Dedifferentiated amniotic fluid mesenchymal stem cell (primary cell): ENCODE results near the gene SIGLEC11.
"Not testable (repeated sequence)": the region's sequence is repeated elsewhere in the genome, so short reads cannot be mapped to it uniquely, and the experiment has no call there.

Experiments used
- DNase-seq: peaks from one replicate; pipeline ENCODE4 v3.0.0-alpha.2; 2016; ENCODE audit errors: extremely low spot score

SIGLEC11 gene

DNA sequence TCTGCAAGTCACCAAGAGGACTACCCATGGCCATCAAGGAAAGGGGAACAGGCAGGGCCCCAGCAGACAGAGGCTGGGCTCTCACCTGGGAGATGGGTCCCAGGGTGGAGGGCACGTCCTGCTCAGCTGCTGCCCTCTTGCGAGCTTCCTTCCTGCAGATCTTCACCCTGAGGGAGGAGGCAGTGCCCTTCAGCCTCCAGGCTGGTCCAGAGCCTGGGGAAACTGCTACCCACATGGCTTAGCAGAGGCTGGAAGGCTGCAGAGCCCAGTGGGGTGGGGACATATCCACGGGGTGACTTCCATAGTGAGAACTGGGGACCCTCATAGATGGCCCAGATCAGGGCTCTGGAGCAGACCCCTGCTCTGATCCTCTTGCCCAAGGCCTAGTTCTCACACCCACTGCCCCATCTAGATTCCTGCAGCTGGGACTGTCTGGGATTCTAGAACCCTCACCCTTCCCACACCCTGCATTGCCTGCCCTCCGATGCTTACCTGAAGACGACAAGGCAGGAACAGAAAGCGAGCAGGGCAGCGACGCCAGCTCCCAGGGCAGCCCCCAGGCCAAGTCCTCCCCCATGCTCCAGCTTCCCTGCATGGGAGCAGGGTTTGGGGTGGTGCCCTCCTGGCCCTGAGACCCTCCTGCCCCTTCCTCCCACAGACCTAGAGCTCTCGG, 9.0 kb downstream of the SIGLEC11 start:
- DNase-seq, result no peak

DNA sequence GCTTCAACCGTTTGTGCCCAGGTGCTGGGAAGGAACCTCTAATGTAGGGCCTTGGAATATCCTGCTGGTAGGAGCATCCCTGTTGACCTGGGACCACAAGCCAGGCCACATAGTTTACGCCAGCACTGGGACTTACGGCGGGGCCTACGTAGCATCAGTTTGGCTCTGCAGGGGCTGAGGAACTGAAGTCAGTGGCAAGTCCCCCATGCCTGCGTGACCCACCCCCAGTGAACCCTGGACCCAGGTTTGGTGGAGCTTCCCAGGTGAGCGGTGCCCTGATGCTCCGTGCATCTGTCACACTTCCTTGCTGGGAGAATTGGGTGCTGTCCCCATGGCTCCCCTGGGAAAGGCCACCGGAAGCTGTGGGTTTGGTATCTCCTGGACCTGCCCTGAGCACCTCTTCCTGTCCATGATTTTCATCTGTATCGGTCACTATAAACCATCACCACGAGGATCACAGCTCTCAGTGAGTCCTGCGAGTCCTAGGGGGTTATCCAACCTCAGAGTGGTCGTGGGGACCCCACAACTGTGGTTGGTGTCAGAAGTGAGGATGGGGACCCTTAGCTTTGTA, 9.9 kb downstream of the SIGLEC11 start:
- no peak for DNase-seq

GRCh38 chr19:49950590-49950948, 10.4 kb downstream of the SIGLEC11 start:
- no peak for DNase-seq

GRCh38 chr19:49949742-49950589, 11.0 kb downstream of the SIGLEC11 start:
- DNase-seq, result no peak

DNA sequence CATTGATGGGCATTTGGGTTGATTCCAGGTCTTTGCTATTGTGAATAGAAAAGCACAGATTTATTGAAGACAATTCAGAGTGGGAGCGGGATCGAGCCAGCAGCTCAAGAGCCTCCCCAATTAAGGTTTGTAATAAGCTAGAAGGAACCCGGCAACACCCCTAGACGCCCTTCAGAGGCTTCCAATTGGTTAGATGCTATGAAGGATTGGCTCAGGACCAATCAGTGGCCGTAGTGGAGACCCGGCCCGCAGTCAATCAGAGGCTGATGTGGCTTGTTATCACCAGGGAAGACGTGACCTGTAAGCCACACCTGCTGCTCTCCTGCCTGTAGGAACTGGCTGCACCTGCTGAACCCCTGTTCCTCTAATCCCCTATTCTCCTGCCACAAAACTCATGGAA, 14.6 kb downstream of the SIGLEC11 start:
- no peak for DNase-seq

DNA sequence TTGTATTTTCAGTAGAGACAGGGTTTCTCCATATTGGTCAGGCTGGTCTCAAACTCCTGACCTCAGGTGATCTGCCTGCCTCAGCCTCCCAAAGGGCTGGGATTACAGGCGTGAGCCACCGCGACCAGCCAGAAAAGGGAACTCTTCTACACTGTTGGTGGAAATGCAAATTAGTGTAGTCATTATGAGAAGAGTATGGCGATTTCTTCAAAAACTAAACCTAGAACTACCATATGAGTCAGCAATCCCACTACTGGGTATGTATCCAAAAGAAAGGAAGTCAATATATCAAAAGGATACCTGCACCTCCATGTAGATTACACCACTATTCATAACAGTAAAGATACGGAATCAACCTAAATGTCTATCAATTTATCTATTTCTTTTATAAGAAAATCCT, 16.4 kb downstream of the SIGLEC11 start:
- DNase-seq, result not testable (repeated sequence)

GRCh38 chr19:49940482-49940791, 20.5 kb downstream of the SIGLEC11 start:
- no peak for DNase-seq

DNA sequence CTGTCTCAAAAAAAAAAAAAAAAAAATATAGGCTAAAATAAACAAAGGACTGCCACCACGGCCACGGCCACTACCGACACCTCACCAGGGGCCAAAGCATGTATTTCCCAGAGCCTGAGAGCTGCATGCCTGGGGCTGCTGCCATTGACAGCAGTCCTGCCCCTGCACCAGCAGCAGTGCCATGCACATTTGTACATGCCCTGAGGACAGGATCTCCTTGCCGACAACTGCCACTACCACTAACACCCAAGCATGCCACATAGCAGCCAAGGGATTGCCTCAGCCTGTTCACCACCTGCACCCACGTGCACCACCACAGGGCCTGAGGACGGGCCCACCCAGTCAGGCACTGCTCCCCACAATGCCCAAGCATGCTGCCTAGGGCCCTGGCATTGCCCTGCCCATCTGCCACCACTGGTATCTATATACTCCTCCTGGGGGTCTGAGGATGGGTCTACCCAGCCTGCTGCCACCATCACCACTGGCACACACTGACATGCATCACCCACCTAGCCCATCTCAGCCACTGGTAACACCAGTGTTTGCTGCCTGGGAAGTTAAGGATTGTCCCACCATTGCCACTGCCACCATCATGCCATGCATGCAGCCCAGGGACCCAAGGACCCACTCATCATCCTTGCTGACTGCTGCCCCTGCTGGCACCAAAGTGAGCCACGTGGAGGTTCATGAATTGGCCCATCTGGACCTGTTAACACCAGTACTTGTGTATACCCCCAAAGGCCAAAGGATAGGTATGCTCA, 21.1 kb downstream of the SIGLEC11 start:
- DNase-seq, result no peak

GRCh38 chr19:49938662-49939061, 22.3 kb downstream of the SIGLEC11 start:
- DNase-seq, result no peak

DNA sequence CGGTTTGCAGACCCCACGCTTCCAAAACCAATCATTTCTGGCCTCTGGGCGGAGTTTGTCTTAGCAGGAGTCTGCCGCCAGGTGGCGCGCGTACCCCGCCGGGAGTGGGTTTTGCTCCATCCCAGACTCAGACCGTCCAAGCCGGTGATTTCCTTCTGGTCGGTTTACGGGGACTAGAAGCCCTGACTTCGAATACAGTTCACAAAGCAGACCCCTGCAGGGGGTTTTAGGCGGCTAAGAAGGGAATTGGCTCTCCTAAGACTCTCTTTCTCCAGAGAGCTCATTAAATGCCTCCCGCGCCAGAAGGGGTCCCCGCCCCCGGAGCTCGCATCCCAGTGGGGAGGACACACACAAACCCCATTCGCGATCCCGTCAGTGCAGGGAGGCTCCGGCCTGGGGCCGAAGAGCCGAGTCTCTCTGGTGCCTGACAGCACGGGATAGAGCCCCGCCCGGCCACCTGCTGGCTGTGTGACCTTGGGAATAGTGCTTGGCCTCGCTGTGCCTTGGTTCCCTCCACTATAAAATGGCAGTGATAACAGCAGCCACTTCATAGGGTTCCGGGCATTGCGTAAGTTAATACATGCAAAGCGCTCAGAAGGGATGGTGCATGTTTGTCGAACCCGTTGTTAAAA, 23.1 kb downstream of the SIGLEC11 start:
- DNase-seq, result peak; percentile 69

DNA sequence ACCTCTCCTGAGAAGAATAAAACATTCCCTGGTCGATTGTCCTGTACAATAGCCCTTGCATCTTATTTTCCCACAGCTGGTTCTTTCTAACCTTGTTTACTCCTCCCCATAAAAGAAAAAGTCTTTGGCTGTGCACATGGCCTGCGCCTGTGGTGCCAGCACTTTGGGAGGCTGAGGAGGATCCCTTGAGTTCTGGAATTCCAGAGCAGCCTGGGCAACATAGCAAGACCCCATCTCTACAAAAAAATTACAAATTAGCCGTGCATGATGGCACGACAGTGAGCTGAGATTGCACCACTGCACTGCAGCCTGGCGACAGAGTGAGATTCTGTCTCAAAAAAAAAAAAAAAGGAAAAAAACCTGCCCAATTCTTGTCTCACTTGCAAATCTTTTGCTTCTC, 24.4 kb downstream of the SIGLEC11 start:
- no peak for DNase-seq

DNA sequence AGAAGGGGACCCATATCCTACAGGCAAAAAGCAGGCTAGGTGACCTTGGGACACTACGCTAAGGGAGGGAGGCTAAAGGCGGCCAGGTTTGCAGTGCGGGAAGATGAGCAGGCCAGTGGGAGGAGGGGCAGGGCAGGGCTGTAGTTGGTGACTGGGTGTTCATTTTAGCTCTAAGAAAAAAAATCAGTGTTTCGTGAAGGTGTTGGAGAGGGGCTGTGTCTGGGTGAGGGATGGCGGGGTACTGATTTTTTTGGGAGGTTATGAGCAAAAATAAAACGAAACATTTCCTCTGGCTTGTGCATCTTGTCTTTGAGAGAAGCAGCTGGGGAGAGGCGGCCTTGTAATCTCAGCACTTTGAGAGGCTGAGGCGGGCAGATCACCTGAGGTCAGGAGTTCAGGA, 27.3 kb downstream of the SIGLEC11 start:
- DNase-seq, result no peak

GRCh38 chr19:49932731-49933131, 28.2 kb downstream of the SIGLEC11 start:
- no peak for DNase-seq

DNA sequence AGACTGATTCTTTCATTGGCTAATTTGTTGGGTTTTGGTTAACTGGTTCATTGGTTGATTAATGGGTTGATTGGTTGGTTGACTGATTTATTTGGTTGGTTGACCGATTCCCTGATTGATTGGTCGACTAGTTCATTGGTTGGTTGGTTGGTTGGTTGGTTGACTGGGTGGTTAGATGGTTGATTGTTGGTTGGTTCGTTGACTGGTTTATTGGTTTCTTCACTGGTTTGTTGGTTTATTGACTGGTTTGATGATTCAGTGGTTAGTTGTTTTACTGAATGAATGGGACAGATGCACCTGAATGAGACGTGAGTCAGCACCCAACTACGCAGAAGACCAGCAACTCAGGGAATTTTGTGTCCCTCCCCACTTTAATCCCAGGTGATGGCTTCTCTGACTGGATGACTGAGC, 28.9 kb downstream of the SIGLEC11 start:
- DNase-seq, result no peak

DNA sequence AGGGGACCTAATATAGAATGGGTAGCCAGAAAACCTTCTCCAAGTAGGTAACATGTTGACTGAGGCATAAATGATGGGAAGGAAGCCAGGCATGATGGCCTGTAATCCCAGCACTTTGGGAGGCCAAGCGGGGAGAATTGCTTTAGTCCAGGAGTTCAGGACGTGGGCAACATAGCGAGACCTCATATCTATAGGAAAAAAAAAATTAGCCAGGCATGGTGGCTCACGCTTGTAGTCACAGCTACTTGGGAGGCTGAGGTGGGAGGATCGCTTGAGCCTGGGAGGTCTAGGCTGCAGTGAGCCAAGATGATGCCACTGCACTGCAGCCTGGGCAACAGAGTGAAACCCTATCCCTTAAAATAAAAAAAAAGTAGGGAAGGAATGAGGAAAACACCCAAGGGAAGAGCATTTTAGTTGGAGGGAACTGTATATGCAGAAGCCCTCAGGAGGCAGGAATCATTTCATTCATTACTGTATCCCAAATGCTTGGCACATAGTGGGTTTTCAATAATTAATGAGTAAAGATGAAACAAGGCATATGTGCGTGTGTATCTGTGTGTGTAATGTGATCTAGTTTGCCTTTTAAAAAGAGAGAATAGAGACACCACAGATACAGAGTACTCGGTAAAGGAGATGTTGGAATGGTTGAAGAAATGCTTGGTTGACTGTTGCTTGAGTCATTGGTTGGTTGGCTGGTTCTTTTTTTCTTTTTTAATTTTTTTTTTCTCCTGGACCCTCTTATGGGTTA, 29.5 kb downstream of the SIGLEC11 start:
- no peak for DNase-seq

- DNase-seq, result no peak
Observed at GRCh38 chr19:49930483-49931011, 30.4 kb downstream of the SIGLEC11 start.

GRCh38 chr19:49929611-49930482, 31.1 kb downstream of the SIGLEC11 start:
- peak; percentile 90 for DNase-seq

DNA sequence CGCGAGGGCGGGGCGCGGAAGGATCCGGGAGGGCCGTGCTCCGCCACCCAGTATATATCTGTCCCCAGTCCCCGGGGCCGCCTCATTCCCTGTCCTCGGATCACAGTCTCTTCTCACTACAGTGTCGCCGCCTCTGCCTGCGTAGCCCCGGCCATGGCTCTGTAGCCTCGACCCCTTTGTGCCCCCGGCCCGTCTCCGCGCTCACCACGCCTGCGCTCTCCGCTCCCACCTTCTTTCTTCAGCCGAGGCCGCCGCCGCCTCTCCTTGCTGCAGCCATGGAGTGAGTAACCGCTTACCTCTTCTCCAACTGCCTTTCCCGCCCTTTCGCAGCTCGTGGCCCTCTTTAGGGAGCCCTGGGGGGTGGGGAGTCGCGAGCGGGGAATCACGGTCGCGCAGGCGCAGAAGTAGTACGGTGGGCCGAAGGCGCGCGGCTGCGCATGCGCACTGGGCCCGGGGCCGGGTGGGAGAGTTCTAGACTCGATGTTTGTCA, 31.8 kb downstream of the SIGLEC11 start, which contains the start of the genes ATF5 and NUP62:
TSS of gene ATF5 (plus strand) at position 85 of the 490 bp plus-strand sequence. CDS start 1,646 bp downstream, outside the sequence.
TSS of gene NUP62 (minus strand) at position 384 of the 490 bp plus-strand sequence. CDS start 19,697 bp downstream, outside the sequence.
- peak; percentile 43 for DNase-seq

DNA sequence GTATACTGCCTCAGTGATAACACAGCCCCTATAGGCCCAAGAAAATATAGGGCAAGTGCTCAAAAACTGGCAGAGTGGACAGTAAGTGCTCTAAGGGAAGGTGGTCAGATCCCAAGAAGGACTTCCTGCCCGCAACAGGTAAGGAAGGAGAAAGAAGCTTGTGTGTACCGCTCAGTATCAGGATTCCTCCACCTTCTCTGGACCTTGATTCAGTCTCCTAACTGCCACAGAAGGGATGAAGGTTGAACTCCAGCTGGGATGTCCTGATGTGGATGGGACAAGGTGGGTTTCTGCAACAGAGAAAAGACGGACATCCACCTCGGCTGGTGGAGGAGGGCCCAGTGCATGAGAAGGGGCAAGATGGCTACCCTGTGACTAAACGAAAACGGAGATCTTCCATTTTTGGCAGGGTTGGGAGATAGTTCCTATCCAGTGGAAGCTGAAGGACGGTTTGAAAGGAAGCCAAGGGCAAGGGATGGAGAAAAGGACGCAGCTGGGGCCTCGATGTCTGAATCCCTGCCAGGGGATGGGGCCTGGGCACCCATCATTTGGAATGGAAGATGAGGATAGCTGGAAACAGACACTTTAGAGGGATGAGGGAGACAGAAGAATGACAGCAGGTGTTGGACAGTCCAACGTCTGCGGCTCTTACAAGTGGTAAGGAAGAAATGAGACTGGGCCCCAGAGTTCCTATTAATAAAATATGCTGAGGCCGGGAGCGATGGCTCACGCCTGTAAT, 33.3 kb downstream of the SIGLEC11 start:
- no peak for DNase-seq
